ENCODE results near the gene NUMB.

Gene NUMB

DNA sequence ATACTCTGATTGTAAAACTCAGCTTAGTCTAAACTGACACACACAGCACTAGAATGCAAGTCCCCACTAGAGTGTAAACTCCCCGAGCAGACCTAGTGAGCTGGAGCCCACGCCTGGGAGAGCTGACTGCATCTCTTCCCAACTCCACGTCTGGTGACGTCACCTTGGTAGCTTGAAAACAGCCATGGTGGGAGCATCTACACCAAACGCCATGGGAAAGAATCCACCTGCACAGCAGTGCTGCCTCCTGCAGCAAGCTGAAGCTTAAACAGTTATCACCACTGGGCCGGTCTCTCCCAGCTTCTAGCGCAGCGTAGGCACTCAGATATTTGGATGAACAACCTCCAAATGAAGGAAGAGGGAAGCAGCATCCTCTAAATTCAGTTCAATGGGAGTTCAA, 225.4 kb downstream of the NUMB start:
- DNase-seq (ENCODE audit: low spot score) = no peak

DNA sequence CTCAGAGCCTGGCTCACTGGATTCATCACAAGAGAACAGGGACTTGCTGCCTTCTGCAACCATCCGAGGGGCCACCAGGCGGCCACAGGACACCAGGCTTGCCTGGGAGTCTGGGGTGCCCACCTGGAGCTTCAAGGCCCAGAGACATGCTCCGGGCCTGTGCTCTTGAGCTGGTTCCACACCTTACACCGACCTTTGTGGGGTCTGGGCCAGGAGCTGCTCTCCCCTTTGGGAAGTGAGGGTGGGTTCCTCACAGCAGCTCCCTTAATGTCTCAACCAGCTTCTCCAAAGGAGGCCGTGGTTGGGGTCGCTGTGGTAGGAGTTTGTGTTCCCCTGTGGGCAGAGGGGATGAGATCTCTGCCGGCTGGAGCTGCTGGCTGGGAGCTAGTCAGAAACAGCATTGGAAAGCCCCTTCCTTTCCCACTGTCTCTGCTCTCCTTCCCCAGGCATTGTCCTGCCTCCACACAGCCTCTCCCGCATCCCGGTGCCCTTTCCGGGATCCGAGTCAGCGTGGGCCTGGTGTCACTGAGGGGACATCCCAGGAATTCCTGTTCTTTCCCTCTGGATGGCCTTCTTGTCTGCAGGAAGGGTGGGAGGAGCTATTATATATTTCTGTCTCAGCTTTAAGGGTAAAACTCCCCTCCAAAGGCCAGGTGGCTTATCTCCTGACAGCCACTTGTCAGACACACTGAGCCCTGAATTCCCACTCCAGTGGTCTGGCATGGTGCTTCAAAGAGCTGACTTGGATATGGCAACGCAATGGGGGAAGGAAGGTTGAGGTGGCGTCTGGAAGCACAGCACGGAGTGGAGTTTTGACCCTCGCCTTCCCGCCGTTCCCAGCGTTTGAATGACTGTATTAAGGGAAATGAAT, 226.1 kb downstream of the NUMB start:
- peak; percentile 76 for DNase-seq (ENCODE audit: low spot score)

DNA sequence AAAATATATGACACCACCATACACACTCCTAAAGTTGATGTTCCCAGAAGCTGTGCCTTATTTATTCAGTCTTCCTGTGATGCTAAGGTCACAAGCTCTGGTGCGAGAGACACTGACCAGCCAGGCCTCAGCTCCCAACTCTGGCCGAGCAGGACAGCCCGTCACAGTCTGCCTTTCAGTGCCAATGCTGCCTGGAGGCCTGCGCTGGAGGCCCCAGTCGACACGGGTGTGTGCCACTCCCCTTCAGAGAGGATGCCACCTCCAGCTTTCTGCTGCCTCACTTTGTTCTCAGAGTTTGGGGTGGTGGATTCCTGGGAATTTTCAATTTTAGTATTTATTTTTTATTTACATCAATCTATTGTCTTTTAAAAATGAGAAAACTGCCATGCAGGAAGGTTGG, 228.3 kb downstream of the NUMB start:
- DNase-seq (ENCODE audit: low spot score) = no peak

DNA sequence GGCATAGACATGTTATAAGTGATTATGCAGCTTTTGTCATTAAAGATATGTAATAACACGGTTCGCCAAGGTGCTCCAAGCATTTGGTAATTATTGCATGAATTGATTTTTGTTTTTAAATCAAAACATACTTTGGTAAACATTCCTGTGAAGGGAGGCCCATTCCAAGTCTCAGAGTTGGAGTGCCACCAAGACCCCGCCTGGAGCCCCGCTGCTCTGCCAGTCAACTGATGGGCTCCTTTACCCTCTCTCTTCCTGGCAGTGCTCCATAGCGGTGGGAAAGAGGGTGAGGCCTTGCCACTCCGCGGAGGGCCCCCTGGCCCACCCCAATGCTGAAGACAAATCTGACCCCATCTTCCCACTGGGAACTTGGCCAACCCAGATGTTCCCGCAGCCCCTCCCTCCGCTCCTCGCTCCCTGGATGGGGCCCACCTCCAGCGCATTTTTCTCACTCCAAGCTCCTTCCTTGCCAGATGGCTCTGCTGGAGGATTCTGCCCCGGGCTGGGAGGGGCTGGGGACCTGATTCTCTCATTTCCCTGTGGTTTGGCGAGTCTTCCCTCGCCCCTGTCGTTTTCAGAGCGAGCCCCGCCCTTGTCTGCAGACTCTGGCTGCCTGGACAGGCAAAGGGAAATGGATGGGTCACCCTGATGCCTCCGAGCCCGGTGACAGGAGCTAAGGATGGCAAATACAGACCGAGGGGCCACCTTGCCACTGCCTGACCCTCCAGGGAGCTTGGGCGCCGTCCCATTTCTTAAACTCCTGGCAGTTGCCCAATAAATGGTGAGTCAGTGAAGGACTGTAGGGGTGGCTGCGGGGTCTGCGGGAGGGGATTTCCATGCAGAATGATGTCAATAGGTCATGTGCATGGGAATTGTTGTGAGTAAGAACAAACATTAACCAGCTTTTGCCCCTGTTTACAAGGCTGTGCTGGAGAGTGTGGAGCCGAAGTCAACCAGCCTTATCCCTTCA, 230.2 kb downstream of the NUMB start:
- DNase-seq (ENCODE audit: low spot score) = no peak

DNA sequence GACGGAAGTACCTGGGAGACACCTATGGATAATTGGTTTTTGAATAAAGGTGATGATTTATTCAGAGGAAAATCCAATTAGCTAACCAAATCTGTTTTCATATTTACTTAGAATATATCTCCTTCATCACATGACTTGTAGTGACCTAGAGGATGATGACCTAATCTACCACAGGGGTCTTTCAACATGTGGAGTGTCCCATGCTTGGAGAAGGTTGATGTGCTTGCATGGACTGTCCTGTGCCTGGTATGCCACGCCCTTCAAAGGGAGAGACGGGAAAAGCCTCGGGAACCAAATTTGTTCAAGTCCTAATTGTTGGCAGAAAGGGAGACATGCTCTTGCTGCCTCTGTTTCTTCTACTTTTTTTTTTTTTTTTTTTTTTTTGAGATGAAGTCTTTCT, 232.8 kb downstream of the NUMB start:
- no peak for DNase-seq (ENCODE audit: low spot score)

Data from HuH-7 (cell line).